Right atrium auricular region (tissue), 2 donors: Measurements from ENCODE around the gene TXLNA. TPM values are rescaled to one million over a fixed set of nuclear protein-coding genes. Genes with fewer than 3 reads are reported as not detected.

Source experiments
- DNase-seq: peaks from one replicate; pipeline ENCODE4 v3.0.0-alpha.2; 2019; ENCODE audit warnings: low spot score
- H3K27ac ChIP-seq, 2 donors: fragments of 200-600 bp; sonication (generic); 1 replicate in 1 of 2; 2 replicates in 1 of 2; pipeline ENCODE4 v1.5.1; 2016 to 2019
- H3K27me3 ChIP-seq, 2 donors: fragments of 200-600 bp; sonication (generic); one replicate each; pipeline versions ENCODE4 v1.5.1 to v1.6.0; 2017 to 2019
- H3K36me3 ChIP-seq: fragments of 200-600 bp; sonication (generic); one replicate; pipeline ENCODE4 v1.5.1; 2016
- H3K4me1 ChIP-seq, 2 donors: fragments of 200-600 bp; sonication (generic); one replicate each; pipeline versions ENCODE4 v1.5.1 to v1.6.0; 2017 to 2019
- H3K4me3 ChIP-seq, 2 donors: fragments of 200-600 bp; sonication (generic); 1 replicate in 1 of 2; 2 replicates in 1 of 2; pipeline ENCODE4 v1.5.1; 2017 to 2019; ENCODE audit warnings: mild to moderate bottlenecking in 1 of 2, moderate library complexity in 1 of 2
- H3K9me3 ChIP-seq, 2 donors: fragments of 200-600 bp; sonication (generic); one replicate each; pipeline ENCODE4 v1.5.1; 2019
- total RNA-seq, 2 donors: library from RNA; depleted of rRNA; stranded (reverse); fragments of >200 nt; gene quantifications; one replicate each; pipeline ENCODE4 v1.1.0, GENCODE V29; 2016
- TF ChIP-seq, protein P1 (sequence below), 2 donors: fragments of 200-600 bp; sonication (generic); IDR thresholded peaks; one replicate each; pipeline ENCODE4 v1.5.1; 2019; ENCODE audit warnings: antibody characterized with exemption in 2 of 2

The TXLNA gene
- total RNA-seq, 2 donors from 2014 or later: 16.1 to 29.4 TPM

GRCh38 chr1:32197074-32197473 is 17.6 kb downstream of the TXLNA start:
- Histone ChIP-seq H3K4me1 (peaks cover 0 to 34% of the 10 kb centered on the region in 2 donors), H3K27ac (no peak overlapping the region)
- TF ChIP-seq, protein P1, sequence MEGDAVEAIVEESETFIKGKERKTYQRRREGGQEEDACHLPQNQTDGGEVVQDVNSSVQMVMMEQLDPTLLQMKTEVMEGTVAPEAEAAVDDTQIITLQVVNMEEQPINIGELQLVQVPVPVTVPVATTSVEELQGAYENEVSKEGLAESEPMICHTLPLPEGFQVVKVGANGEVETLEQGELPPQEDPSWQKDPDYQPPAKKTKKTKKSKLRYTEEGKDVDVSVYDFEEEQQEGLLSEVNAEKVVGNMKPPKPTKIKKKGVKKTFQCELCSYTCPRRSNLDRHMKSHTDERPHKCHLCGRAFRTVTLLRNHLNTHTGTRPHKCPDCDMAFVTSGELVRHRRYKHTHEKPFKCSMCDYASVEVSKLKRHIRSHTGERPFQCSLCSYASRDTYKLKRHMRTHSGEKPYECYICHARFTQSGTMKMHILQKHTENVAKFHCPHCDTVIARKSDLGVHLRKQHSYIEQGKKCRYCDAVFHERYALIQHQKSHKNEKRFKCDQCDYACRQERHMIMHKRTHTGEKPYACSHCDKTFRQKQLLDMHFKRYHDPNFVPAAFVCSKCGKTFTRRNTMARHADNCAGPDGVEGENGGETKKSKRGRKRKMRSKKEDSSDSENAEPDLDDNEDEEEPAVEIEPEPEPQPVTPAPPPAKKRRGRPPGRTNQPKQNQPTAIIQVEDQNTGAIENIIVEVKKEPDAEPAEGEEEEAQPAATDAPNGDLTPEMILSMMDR (IDR thresholded peaks at IDR 0.05): no peak

DNA sequence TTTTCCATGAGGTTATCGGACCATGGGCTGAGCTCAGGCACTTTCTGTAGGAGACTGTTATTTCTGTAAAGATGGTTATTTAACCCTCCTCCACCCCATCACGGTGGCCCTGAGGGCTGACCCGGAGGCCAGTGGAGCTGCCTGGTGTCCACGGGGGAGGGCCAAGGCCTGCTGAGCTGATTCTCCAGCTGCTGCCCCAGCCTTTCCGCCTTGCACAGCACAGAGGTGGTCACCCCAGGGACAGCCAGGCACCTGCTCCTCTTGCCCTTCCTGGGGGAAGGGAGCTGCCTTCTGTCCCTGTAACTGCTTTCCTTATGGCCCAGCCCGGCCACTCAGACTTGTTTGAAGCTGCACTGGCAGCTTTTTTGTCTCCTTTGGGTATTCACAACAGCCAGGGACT is 18.4 kb downstream of the TXLNA start:
- H3K36me3 ChIP-seq: peaks cover 47% of the 10 kb centered on the region
- no peaks in the 10 kb centered on the region for H3K27me3 ChIP-seq
- TF ChIP-seq, protein P1 (IDR thresholded peaks at IDR 0.05): no peak
- peak overlapping the region in 1 of 2 donors; percentile 91 for H3K27ac ChIP-seq
- H3K9me3 ChIP-seq: no peaks in the 10 kb centered on the region
- DNase-seq: no peak
- peaks cover 0 to 36% of the 10 kb centered on the region in 2 donors for H3K4me1 ChIP-seq
- H3K4me3 ChIP-seq: no peak overlapping the region

More at GRCh38 chr1:32197074-32197473, 17.6 kb downstream of the TXLNA start:
- Histone ChIP-seq H3K36me3 (peaks cover 55% of the 10 kb centered on the region), H3K9me3 (no peaks in the 10 kb centered on the region), H3K27me3 (no peaks in the 10 kb centered on the region), H3K4me3 (no peak overlapping the region)
- DNase-seq: no peak

GRCh38 chr1:32198237-32199042 is 19.0 kb downstream of the TXLNA start:
- H3K27ac ChIP-seq: peak overlapping the region; percentile 91 to 93
- no peaks in the 10 kb centered on the region for H3K27me3 ChIP-seq
- TF ChIP-seq, protein P1 (IDR thresholded peaks at IDR 0.05): no peak
- peaks cover 41% of the 10 kb centered on the region for H3K36me3 ChIP-seq
- peaks cover 0 to 36% of the 10 kb centered on the region in 2 donors for H3K4me1 ChIP-seq
- DNase-seq: no peak
- H3K9me3 ChIP-seq: no peaks in the 10 kb centered on the region
- H3K4me3 ChIP-seq: no peak overlapping the region

- Histone ChIP-seq H3K9me3 (no peaks in the 10 kb centered on the region), H3K36me3 (peaks cover 34% of the 10 kb centered on the region), H3K27ac (peak overlapping the region; percentile 91 to 93), H3K4me1 (peaks cover 0 to 36% of the 10 kb centered on the region in 2 donors), H3K4me3 (no peak overlapping the region), H3K27me3 (no peaks in the 10 kb centered on the region)
- DNase-seq: no peak
- TF ChIP-seq, protein P1 (IDR thresholded peaks at IDR 0.05): no peak
These were observed 19.7 kb downstream of the TXLNA start for GRCh38 chr1:32199043-32199716.

DNA sequence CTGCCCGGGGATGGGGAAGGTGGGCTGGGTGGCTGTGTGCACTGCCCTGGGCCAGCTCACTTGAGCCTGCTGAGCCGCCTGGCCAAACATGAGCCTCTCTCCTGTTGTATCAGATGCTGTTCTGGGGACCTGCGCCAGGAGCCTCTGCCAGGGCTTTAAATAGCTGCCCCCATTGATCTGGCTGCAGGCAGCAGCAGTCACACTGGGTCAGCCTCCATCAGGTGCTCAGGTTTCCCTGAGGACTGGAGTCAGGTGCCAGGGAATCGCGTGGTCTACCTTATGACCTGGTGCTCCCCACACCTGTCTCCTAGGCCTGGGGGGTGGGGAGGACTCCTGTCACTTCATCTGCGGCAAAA is 20.2 kb downstream of the TXLNA start:
- H3K27ac ChIP-seq: peak overlapping the region; percentile 91 to 93
- H3K36me3 ChIP-seq: peaks cover 28% of the 10 kb centered on the region
- DNase-seq: peak; percentile 70
- H3K4me3 ChIP-seq: peak overlapping the region; percentile 58 to 65
- TF ChIP-seq, protein P1 (IDR thresholded peaks at IDR 0.05): no peak
- no peaks in the 10 kb centered on the region for H3K9me3 ChIP-seq
- H3K27me3 ChIP-seq: no peaks in the 10 kb centered on the region
- H3K4me1 ChIP-seq: peaks cover 0 to 37% of the 10 kb centered on the region in 2 donors
